HepG2 (cell line): Measurements from ENCODE around the gene CEP162. TPM values are rescaled to one million over a fixed set of nuclear protein-coding genes. Genes with fewer than 3 reads are reported as not detected.

Experiments used
- HNRNPL ChIP-seq: fragments of 200-400 bp; formaldehyde crosslinking; IDR thresholded peaks from 2 replicates; pipeline ENCODE4 v1.6.1; 2017; ENCODE audit warnings: mild to moderate bottlenecking, low read depth, low read length
- HNRNPUL1 ChIP-seq: fragments of 200-400 bp; formaldehyde crosslinking; IDR thresholded peaks from 2 replicates; pipeline ENCODE4 v1.6.1; 2017; ENCODE audit warnings: low read depth, mild to moderate bottlenecking, low read length, moderate library complexity
- KDM1A ChIP-seq: IDR thresholded peaks from 2 replicates; pipeline ENCODE4 v1.6.1; 2016; ENCODE audit warnings: missing compliant biosample characterization
- MEF2D ChIP-seq: sonication (generic); formaldehyde crosslinking; IDR thresholded peaks from 2 replicates; pipeline ENCODE4 v1.5.1; 2020; ENCODE audit warnings: mild to moderate bottlenecking, missing genetic modification reagents
- MTA3 ChIP-seq: sonication (generic); formaldehyde crosslinking; IDR thresholded peaks from 2 replicates; pipeline ENCODE4 v1.4.0; 2020; ENCODE audit warnings: missing genetic modification reagents
- NR2F2 ChIP-seq: IDR thresholded peaks from 2 replicates; pipeline ENCODE4 v1.6.1; 2012; ENCODE audit warnings: low read depth, inconsistent platforms, borderline replicate concordance
- PCBP1 ChIP-seq: fragments of 200-400 bp; formaldehyde crosslinking; IDR thresholded peaks from 2 replicates; pipeline ENCODE4 v1.6.1; 2017; ENCODE audit warnings: mild to moderate bottlenecking, low read depth, low read length, borderline replicate concordance
- POGZ ChIP-seq: sonication (generic); formaldehyde crosslinking; IDR thresholded peaks from 2 replicates; pipeline ENCODE4 v1.4.0; 2020; ENCODE audit warnings: mild to moderate bottlenecking, missing genetic modification reagents
- RCOR2 ChIP-seq: IDR thresholded peaks from 2 replicates; pipeline ENCODE4 v1.6.1; 2016; ENCODE audit warnings: missing biosample characterization, missing genetic modification reagents
- SIX1 ChIP-seq: sonication (generic); formaldehyde crosslinking; IDR thresholded peaks from 2 replicates; pipeline ENCODE4 v1.4.0; 2020; ENCODE audit warnings: missing genetic modification reagents, borderline replicate concordance
- TEAD2 ChIP-seq: sonication (generic); formaldehyde crosslinking; IDR thresholded peaks from 2 replicates; pipeline ENCODE4 v1.9.0; 2021; ENCODE audit warnings: missing genetic modification reagents
- XBP1 ChIP-seq: sonication (generic); formaldehyde crosslinking; IDR thresholded peaks from 2 replicates; pipeline ENCODE4 v1.5.0; 2020; ENCODE audit warnings: missing genetic modification reagents
- ZBTB40 ChIP-seq, 2 experiments: fragments of 450-650 bp in 1 of 2; sonication (generic) in 1 of 2; formaldehyde crosslinking in 1 of 2; IDR thresholded peaks; 2 replicates each; pipeline versions ENCODE4 v1.6.1 to v1.8.0; 2016 to 2022; ENCODE audit warnings: antibody characterized with exemption in 1 of 2, mild to moderate bottlenecking in 1 of 2, missing genetic modification reagents in 1 of 2
- ZNF101 ChIP-seq: sonication (generic); formaldehyde crosslinking; IDR thresholded peaks from 2 replicates; pipeline ENCODE4 v1.4.0; 2020; ENCODE audit warnings: mild to moderate bottlenecking, low read depth, missing genetic modification reagents, borderline replicate concordance
- ZNF484 ChIP-seq: sonication (generic); formaldehyde crosslinking; IDR thresholded peaks from 2 replicates; pipeline ENCODE4 v1.5.1; 2020; ENCODE audit warnings: mild to moderate bottlenecking, low read depth, missing genetic modification reagents, borderline replicate concordance
- ZNF557 ChIP-seq: sonication (generic); formaldehyde crosslinking; IDR thresholded peaks from 2 replicates; pipeline ENCODE4 v1.4.0; 2020; ENCODE audit warnings: missing genetic modification reagents
- ZNF572 ChIP-seq: sonication (generic); formaldehyde crosslinking; IDR thresholded peaks from 2 replicates; pipeline ENCODE4 v1.5.1; 2020; ENCODE audit warnings: mild to moderate bottlenecking, missing genetic modification reagents
- ZNF577 ChIP-seq: sonication (generic); formaldehyde crosslinking; IDR thresholded peaks from 2 replicates; pipeline ENCODE4 v1.4.0; 2020; ENCODE audit warnings: mild to moderate bottlenecking, low read depth, missing genetic modification reagents, borderline replicate concordance
- polyA plus RNA-seq, 8 experiments: library from polyadenylated mRNA; depleted of rRNA in 3 of 8; stranded (reverse) in 7 of 8; unstranded in 1 of 8; fragments of >200 nt; fragmentation: Illumina TruSeq in 4 of 8; extraction: Trizol in 4 of 8; gene quantifications; 2 replicates each; pipeline versions ENCODE4 v1.2.1 to v1.2.3, GENCODE V29; 2011 to 2016; ENCODE audit warnings: low read depth in 4 of 8, missing spikeins in 1 of 8, mixed read lengths in 1 of 8; ENCODE audit not compliant: insufficient read depth in 1 of 8
- total RNA-seq, 5 experiments: library from RNA; depleted of rRNA; stranded (reverse); fragments of >200 nt; fragmentation: Illumina TruSeq; extraction: Trizol; gene quantifications; 2 replicates each; pipeline ENCODE4 v1.2.3, GENCODE V29; 2016; ENCODE audit warnings: low read depth in 1 of 5
- TF ChIP-seq, protein P1 (sequence below): sonication (generic); formaldehyde crosslinking; IDR thresholded peaks from 2 replicates; pipeline ENCODE4 v1.5.1; 2020; ENCODE audit warnings: mild to moderate bottlenecking, missing genetic modification reagents, moderate library complexity

The CEP162 gene
- total and polyA plus RNA-seq, 2 of the 13 experiments (the other 11 are each of a cell fraction or from before 2014, with no cell fraction given): 0.50 to 7.9 TPM

DNA sequence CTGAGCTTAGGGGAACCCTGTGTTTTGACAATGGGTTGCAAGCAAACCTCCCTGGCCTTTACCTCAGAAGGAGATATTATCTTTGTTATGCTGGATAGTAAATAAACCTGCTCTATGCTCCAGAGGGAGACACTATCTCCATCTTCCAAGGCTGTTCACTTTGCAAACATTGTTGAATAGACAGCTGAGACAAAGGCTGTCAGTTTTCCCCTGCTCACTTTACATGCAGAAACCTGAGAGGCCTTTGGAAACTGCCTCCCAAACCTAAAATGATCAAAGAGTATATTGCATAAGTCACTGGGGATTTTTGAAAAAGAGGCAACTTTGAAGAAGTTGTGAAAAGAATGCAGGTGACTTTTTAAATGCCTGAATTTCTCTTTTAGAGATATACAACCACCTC lies 132.3 kb downstream of the CEP162 start (continued):
- no peak for TF ChIP-seq ZBTB40 (IDR thresholded peaks at IDR 0.05)
- TF ChIP-seq ZBTB40 (CRISPR knock-in tag; IDR thresholded peaks at IDR 0.05): no peak
- no peak for TF ChIP-seq ZNF101
- peak; percentile 94 for TF ChIP-seq SIX1 (CRISPR knock-in tag)
- TF ChIP-seq KDM1A (CRISPR knock-in tag): peak; percentile 31; the same call in 1 of the 2 replicates
- TF ChIP-seq PCBP1: no peak
- no peak for TF ChIP-seq HNRNPUL1
- no peak for TF ChIP-seq ZNF577 (CRISPR knock-in tag)
- TF ChIP-seq ZNF572: no peak
- no peak for TF ChIP-seq ZNF484 (CRISPR knock-in tag)
- TF ChIP-seq MTA3 (CRISPR knock-in tag): no peak
- no peak for TF ChIP-seq RCOR2
- no peak; the same call in 1 of the 2 replicates for TF ChIP-seq POGZ (CRISPR knock-in tag)
- no peak for TF ChIP-seq ZNF557 (CRISPR knock-in tag)
- no peak for TF ChIP-seq NR2F2
- TF ChIP-seq XBP1 (CRISPR knock-in tag): no peak
- no peak for TF ChIP-seq TEAD2 (CRISPR knock-in tag)
- no peak for TF ChIP-seq HNRNPL
- TF ChIP-seq, protein P1, sequence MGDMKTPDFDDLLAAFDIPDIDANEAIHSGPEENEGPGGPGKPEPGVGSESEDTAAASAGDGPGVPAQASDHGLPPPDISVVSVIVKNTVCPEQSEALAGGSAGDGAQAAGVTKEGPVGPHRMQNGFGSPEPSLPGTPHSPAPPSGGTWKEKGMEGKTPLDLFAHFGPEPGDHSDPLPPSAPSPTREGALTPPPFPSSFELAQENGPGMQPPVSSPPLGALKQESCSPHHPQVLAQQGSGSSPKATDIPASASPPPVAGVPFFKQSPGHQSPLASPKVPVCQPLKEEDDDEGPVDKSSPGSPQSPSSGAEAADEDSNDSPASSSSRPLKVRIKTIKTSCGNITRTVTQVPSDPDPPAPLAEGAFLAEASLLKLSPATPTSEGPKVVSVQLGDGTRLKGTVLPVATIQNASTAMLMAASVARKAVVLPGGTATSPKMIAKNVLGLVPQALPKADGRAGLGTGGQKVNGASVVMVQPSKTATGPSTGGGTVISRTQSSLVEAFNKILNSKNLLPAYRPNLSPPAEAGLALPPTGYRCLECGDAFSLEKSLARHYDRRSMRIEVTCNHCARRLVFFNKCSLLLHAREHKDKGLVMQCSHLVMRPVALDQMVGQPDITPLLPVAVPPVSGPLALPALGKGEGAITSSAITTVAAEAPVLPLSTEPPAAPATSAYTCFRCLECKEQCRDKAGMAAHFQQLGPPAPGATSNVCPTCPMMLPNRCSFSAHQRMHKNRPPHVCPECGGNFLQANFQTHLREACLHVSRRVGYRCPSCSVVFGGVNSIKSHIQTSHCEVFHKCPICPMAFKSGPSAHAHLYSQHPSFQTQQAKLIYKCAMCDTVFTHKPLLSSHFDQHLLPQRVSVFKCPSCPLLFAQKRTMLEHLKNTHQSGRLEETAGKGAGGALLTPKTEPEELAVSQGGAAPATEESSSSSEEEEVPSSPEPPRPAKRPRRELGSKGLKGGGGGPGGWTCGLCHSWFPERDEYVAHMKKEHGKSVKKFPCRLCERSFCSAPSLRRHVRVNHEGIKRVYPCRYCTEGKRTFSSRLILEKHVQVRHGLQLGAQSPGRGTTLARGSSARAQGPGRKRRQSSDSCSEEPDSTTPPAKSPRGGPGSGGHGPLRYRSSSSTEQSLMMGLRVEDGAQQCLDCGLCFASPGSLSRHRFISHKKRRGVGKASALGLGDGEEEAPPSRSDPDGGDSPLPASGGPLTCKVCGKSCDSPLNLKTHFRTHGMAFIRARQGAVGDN (CRISPR knock-in tag): no peak
- TF ChIP-seq MEF2D (CRISPR knock-in tag): no peak
